SK-N-SH (cell line): ENCODE measurements around the gene ERCC6L. TPM values are rescaled to one million over a fixed set of nuclear protein-coding genes. Genes with fewer than 3 reads are reported as not detected.
"Not testable (repeated sequence)": the region's sequence is repeated elsewhere in the genome, so short reads cannot be mapped to it uniquely, and the experiment has no call there.

ENCODE experiments used
- CTCF ChIA-PET: fragments of 300-600, 350-600 bp; formaldehyde crosslinking; extraction: SDS; loops from one replicate; lab custom pipeline; 2021; lab: Yijun Ruan, JAX
- POLR2A ChIA-PET: fragments of 350-600 bp; sonication (Branson Sonifier 250); formaldehyde crosslinking; extraction: SDS; loops from one replicate; lab custom pipeline; 2020; ENCODE audit warnings: antibody characterized with exemption, inconsistent platforms; lab: Yijun Ruan, JAX
- DNase-seq: peaks from one replicate; pipeline ENCODE4 v3.0.0; 2012
- H2AFZ ChIP-seq: fragments of 200-600 bp; sonication (generic); 2 replicates; pipeline ENCODE4 v1.8.1; 2016; ENCODE audit warnings: antibody characterized with exemption, mild to moderate bottlenecking, low read depth
- H3F3A ChIP-seq: fragments of 200-600 bp; sonication (generic); replicated peaks from 2 replicates; pipeline ENCODE3; 2016; ENCODE audit warnings: antibody characterized with exemption, mild to moderate bottlenecking; ENCODE audit not compliant: insufficient read depth
- H3K27ac ChIP-seq, 2 experiments: fragments of 200-500 bp in 1 of 2; fragments of 200-600 bp in 1 of 2; sonication (Bioruptor generic) in 1 of 2; sonication (generic), shearing (Covaris generic) in 1 of 2; 2 replicates each; pipeline versions ENCODE4 v1.5.1 to v1.6.1; 2014 to 2016; ENCODE audit warnings: low read depth in 2 of 2, inconsistent platforms in 1 of 2, low read length in 1 of 2, mild to moderate bottlenecking in 1 of 2, mixed read lengths in 1 of 2
- H3K27me3 ChIP-seq: fragments of 200-600 bp; sonication (generic), shearing (Covaris generic); 2 replicates; pipeline ENCODE4 v1.6.1; 2016; ENCODE audit warnings: mixed run types; ENCODE audit not compliant: insufficient read depth
- H3K36me3 ChIP-seq, 2 experiments: fragments of 200-500 bp in 1 of 2; fragments of 200-600 bp in 1 of 2; sonication (Bioruptor generic) in 1 of 2; sonication (generic) in 1 of 2; replicated peaks in 1 of 2; 2 replicates each; pipeline versions ENCODE3 to v1.5.1; 2014 to 2016; ENCODE audit warnings: low read length in 1 of 2, mild to moderate bottlenecking in 1 of 2; ENCODE audit not compliant: insufficient read depth in 2 of 2, control insufficient read depth in 1 of 2
- H3K4me1 ChIP-seq, 2 experiments: fragments of 200-500 bp in 1 of 2; fragments of 200-600 bp in 1 of 2; sonication (Bioruptor generic) in 1 of 2; sonication (generic), shearing (Covaris generic) in 1 of 2; 2 replicates each; pipeline versions ENCODE4 v1.5.1 to v1.6.1; 2014 to 2016; ENCODE audit warnings: low read depth in 1 of 2, low read length in 1 of 2, mixed run types in 1 of 2; ENCODE audit not compliant: insufficient read depth in 2 of 2, control insufficient read depth in 1 of 2
- H3K4me2 ChIP-seq: fragments of 200-600 bp; sonication (generic), shearing (Covaris generic); 2 replicates; pipeline ENCODE4 v1.6.1; 2017; ENCODE audit warnings: mixed run types
- H3K4me3 ChIP-seq, 2 experiments: fragments of 200-500 bp in 1 of 2; fragments of 200-600 bp in 1 of 2; sonication (Bioruptor generic) in 1 of 2; sonication (generic), shearing (Covaris generic) in 1 of 2; 2 replicates each; pipeline versions ENCODE4 v1.5.1 to v1.8.1; 2014 to 2016; ENCODE audit warnings: low read depth in 2 of 2, inconsistent platforms in 1 of 2, low read length in 1 of 2, mild to moderate bottlenecking in 1 of 2, mixed read lengths in 1 of 2, moderate library complexity in 1 of 2
- H3K79me2 ChIP-seq: fragments of 200-600 bp; sonication (generic); 2 replicates; pipeline ENCODE4 v1.8.1; 2017; ENCODE audit warnings: mild to moderate bottlenecking; ENCODE audit not compliant: insufficient read depth
- H3K9ac ChIP-seq: fragments of 200-600 bp; sonication (generic); 2 replicates; pipeline ENCODE4 v1.6.1; 2017; ENCODE audit warnings: mixed run types
- H3K9me2 ChIP-seq: fragments of 200-600 bp; sonication (generic); 2 replicates; pipeline ENCODE4 v1.6.1; 2017; ENCODE audit warnings: mixed run types
- H3K9me3 ChIP-seq: fragments of 200-600 bp; sonication (generic); 2 replicates; pipeline ENCODE4 v1.6.1; 2017; ENCODE audit warnings: mixed run types, mild to moderate bottlenecking, moderate library complexity
- H4K20me1 ChIP-seq: fragments of 200-600 bp; sonication (generic); 2 replicates; pipeline ENCODE4 v1.6.1; 2017; ENCODE audit warnings: mild to moderate bottlenecking, mixed run types; ENCODE audit not compliant: insufficient read depth
- EP300 ChIP-seq, 2 experiments: IDR thresholded peaks; 2 replicates each; pipeline versions ENCODE4 v1.4.0 to v1.6.1; 2012; ENCODE audit warnings: borderline replicate concordance in 1 of 2, low read depth in 1 of 2, low read length in 1 of 2
- FOXM1 ChIP-seq: IDR thresholded peaks from 2 replicates; pipeline ENCODE4 v1.4.0; 2012; ENCODE audit warnings: low read depth, mild to moderate bottlenecking
- GABPA ChIP-seq: IDR thresholded peaks from 2 replicates; pipeline ENCODE4 v1.4.0; 2012; ENCODE audit warnings: low read depth, mild to moderate bottlenecking
- MEF2A ChIP-seq: IDR thresholded peaks from 2 replicates; pipeline ENCODE4 v1.4.0; 2012; ENCODE audit warnings: low read depth, borderline replicate concordance
- MXI1 ChIP-seq: IDR thresholded peaks from 2 replicates; pipeline ENCODE4 v1.6.1; 2012; ENCODE audit warnings: mild to moderate bottlenecking, low read depth, low read length, improper control_type of control experiment
- POLR2AphosphoS5 ChIP-seq: IDR thresholded peaks from 2 replicates; pipeline ENCODE4 v1.6.1; 2012; ENCODE audit warnings: low read depth, low read length
- RCOR1 ChIP-seq: fragments of 150-350 bp; IDR thresholded peaks from 2 replicates; pipeline ENCODE4 v1.6.1; 2017; ENCODE audit warnings: antibody characterized with exemption, low read length
- SIN3A ChIP-seq: IDR thresholded peaks from 2 replicates; pipeline ENCODE4 v1.6.1; 2012; ENCODE audit warnings: low read depth, mild to moderate bottlenecking, low read length, moderate library complexity, borderline replicate concordance
- SMC3 ChIP-seq: IDR thresholded peaks from 2 replicates; pipeline ENCODE4 v1.6.1; 2012; ENCODE audit warnings: low read depth, low read length, improper control_type of control experiment
- TAF1 ChIP-seq: IDR thresholded peaks from 2 replicates; pipeline ENCODE4 v1.6.1; 2012; ENCODE audit warnings: low read depth, mild to moderate bottlenecking, low read length, moderate library complexity, borderline replicate concordance
- YY1 ChIP-seq: IDR thresholded peaks from 2 replicates; pipeline ENCODE4 v1.4.0; 2012; ENCODE audit warnings: low read depth, mild to moderate bottlenecking
- WGBS: methylation state at CpG from one replicate; pipeline ENCODE4 v1.1.6; 2017; ENCODE audit warnings: low lambda C conversion rate; 5-methylcytosine and 5-hydroxymethylcytosine counted together
- polyA plus RNA-seq, 3 experiments: library from polyadenylated mRNA; depleted of rRNA; stranded (reverse); fragments of >200 nt; gene quantifications; 2 replicates each; pipeline ENCODE4 v1.2.3, GENCODE V29; 2012
- TF ChIP-seq, protein P1 (sequence below): IDR thresholded peaks from 2 replicates; pipeline ENCODE4; 2012
- TF ChIP-seq, protein P2 (sequence below): IDR thresholded peaks from 2 replicates; pipeline ENCODE4 v1.6.1; 2012; ENCODE audit warnings: mild to moderate bottlenecking, low read depth, low read length, moderate library complexity
- TF ChIP-seq, protein P3 (sequence below): fragments of 150-350 bp; IDR thresholded peaks from 2 replicates; pipeline ENCODE4 v1.6.1; 2016; ENCODE audit warnings: mild to moderate bottlenecking, low read depth, low read length
- TF ChIP-seq, protein P4 (sequence below): IDR thresholded peaks from 2 replicates; pipeline ENCODE4 v1.4.0; 2012; ENCODE audit warnings: low read depth

The ERCC6L gene
- polyA plus RNA-seq, 1 of the 3 experiments (the other 2 are of a cell fraction), result 1.5 TPM

DNA sequence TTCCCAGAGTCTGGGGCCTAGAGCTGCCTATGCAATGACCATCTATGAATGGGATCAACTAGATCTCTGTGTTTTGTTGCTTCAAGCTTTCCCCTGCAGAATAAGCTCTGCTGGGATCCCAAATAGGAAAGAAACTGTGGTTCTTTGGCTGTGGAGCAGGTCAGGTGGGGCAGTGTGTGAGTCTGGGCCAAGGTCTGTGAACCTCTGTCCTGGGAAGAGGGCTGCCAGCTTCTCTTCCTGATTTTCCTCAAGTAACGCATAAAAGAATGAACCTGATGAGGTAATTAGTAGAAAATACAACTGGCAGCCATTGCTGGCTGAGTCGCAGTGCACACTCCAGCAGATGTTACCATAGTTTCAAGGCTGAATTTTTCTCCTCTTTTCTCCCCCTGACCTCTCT, 61.8 kb downstream of the ERCC6L start:
- Histone ChIP-seq H3K9me3 (no peaks in the 10 kb centered on the region), H3K79me2 (peaks cover 4% of the 10 kb centered on the region), H4K20me1 (no peaks in the 10 kb centered on the region), H3K36me3 (no peaks in the 10 kb centered on the region), H3K27me3 (peaks cover 14% of the 10 kb centered on the region; the same call in 1 of the 2 replicates), H3K4me2 (no peak overlapping the region), H3F3A (no peaks in the 10 kb centered on the region), H3K4me3 (no peak overlapping the region), H3K9ac (no peak overlapping the region), H3K4me1 (no peaks in the 10 kb centered on the region; a peak in 2 of 4 replicates), H3K27ac (no peak overlapping the region), H3K9me2 (no peaks in the 10 kb centered on the region), H2AFZ (no peak overlapping the region)
- 64% methylated on average over 2 of the region's 2 CpGs for WGBS
- no peak for DNase-seq
- TF ChIP-seq, protein P1, sequence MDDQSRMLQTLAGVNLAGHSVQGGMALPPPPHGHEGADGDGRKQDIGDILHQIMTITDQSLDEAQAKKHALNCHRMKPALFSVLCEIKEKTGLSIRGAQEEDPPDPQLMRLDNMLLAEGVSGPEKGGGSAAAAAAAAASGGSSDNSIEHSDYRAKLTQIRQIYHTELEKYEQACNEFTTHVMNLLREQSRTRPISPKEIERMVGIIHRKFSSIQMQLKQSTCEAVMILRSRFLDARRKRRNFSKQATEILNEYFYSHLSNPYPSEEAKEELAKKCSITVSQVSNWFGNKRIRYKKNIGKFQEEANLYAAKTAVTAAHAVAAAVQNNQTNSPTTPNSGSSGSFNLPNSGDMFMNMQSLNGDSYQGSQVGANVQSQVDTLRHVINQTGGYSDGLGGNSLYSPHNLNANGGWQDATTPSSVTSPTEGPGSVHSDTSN, result no peak
- TF ChIP-seq, protein P2, sequence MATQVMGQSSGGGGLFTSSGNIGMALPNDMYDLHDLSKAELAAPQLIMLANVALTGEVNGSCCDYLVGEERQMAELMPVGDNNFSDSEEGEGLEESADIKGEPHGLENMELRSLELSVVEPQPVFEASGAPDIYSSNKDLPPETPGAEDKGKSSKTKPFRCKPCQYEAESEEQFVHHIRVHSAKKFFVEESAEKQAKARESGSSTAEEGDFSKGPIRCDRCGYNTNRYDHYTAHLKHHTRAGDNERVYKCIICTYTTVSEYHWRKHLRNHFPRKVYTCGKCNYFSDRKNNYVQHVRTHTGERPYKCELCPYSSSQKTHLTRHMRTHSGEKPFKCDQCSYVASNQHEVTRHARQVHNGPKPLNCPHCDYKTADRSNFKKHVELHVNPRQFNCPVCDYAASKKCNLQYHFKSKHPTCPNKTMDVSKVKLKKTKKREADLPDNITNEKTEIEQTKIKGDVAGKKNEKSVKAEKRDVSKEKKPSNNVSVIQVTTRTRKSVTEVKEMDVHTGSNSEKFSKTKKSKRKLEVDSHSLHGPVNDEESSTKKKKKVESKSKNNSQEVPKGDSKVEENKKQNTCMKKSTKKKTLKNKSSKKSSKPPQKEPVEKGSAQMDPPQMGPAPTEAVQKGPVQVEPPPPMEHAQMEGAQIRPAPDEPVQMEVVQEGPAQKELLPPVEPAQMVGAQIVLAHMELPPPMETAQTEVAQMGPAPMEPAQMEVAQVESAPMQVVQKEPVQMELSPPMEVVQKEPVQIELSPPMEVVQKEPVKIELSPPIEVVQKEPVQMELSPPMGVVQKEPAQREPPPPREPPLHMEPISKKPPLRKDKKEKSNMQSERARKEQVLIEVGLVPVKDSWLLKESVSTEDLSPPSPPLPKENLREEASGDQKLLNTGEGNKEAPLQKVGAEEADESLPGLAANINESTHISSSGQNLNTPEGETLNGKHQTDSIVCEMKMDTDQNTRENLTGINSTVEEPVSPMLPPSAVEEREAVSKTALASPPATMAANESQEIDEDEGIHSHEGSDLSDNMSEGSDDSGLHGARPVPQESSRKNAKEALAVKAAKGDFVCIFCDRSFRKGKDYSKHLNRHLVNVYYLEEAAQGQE, result no peak
- TF ChIP-seq MEF2A, result no peak
- no peak for TF ChIP-seq FOXM1
- no peak for TF ChIP-seq GABPA
- no peak for TF ChIP-seq TAF1
- TF ChIP-seq SMC3, result no peak
- TF ChIP-seq, protein P3, sequence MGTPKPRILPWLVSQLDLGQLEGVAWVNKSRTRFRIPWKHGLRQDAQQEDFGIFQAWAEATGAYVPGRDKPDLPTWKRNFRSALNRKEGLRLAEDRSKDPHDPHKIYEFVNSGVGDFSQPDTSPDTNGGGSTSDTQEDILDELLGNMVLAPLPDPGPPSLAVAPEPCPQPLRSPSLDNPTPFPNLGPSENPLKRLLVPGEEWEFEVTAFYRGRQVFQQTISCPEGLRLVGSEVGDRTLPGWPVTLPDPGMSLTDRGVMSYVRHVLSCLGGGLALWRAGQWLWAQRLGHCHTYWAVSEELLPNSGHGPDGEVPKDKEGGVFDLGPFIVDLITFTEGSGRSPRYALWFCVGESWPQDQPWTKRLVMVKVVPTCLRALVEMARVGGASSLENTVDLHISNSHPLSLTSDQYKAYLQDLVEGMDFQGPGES, result no peak
- no peak for TF ChIP-seq YY1
- no peak for TF ChIP-seq MXI1
- TF ChIP-seq, protein P4, sequence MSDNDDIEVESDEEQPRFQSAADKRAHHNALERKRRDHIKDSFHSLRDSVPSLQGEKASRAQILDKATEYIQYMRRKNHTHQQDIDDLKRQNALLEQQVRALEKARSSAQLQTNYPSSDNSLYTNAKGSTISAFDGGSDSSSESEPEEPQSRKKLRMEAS, result no peak
- TF ChIP-seq RCOR1, result no peak
- TF ChIP-seq SIN3A, result no peak
- TF ChIP-seq EP300 (IDR thresholded peaks at IDR 0.05; ENCODE audit: borderline replicate concordance in 1 of 2, low read depth in 1 of 2, low read length in 1 of 2), result no peak
- no peak for TF ChIP-seq POLR2AphosphoS5
- CTCF ChIA-PET, result no interaction called here
- POLR2A ChIA-PET, result no interaction called here

DNA sequence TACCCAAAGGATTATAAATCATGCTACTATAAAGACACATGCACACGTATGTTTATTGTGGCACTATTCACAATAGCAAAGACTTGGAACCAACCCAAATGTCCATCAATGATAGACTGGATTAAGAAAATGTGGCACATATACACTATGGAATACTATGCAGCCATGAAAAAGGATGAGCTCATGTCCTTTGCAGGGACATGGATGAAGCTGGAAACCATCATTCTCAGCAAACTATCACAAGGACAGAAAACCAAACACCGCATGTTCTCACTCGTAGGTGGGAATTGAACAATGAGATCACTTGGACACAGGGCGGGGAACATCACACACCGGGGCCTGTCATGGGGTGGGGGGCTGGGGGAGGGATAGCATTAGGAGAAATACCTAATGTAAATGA, 62.5 kb downstream of the ERCC6L start:
- H3K27ac ChIP-seq, H3K9ac ChIP-seq, H2AFZ ChIP-seq, H3K36me3 ChIP-seq, H3K4me2 ChIP-seq, H3K9me3 ChIP-seq, H3K4me1 ChIP-seq, H4K20me1 ChIP-seq, H3K79me2 ChIP-seq, DNase-seq, H3K4me3 ChIP-seq, H3K9me2 ChIP-seq, POLR2A ChIA-PET, H3F3A ChIP-seq, CTCF ChIA-PET: not testable (repeated sequence)
- WGBS, result 70% methylated on average over 5 of the region's 5 CpGs
- peaks cover 14% of the 10 kb centered on the region; the same call in 1 of the 2 replicates for H3K27me3 ChIP-seq
